Measurements from ENCODE around the gene ATP6V1G3.

Gene ATP6V1G3

DNA sequence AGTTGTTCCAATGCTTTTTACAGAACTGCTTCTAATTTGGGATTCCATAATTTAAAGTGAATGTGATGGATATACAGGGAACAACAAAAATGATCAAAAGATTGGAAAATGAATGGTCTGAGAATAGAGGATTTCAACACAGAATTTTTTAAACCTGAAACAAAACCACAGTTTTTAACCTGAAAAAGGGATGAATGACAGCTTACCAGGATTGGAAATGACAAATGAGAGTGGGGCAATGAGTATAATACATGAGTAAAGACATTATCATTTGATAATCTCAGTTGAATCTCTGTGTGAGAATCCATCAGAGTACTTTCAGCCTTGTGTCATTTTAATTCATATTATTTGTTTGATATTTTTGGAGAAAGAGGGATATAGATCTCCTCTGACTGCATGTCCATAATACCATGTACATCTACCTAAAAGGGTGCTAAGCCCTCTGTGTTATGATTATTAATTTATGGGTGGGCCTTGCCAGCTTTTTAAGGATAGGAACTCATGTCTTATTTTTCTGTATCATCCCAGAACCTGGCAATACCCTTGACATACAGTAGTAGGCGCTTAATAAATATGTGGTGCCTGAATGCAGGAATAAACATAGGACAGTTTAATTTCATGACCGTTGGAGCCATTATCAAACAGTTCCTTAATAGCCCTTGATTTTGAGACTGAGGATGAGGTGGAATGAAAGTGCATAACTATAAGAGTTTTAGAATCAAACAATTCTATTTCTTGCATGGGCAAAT lies 12.4 kb upstream of the ATP6V1G3 start:
- H3K27me3 Mint-ChIP-seq: no peaks in the 10 kb centered on the region
- H3K4me1 Mint-ChIP-seq: peaks cover 86% of the 10 kb centered on the region
- H3K9me3 Mint-ChIP-seq: peaks cover 10% of the 10 kb centered on the region
- no peaks in the 10 kb centered on the region for H3K36me3 Mint-ChIP-seq
- no peak overlapping the region for H3K4me3 Mint-ChIP-seq
- H3K27ac Mint-ChIP-seq: peak overlapping the region; percentile 44

DNA sequence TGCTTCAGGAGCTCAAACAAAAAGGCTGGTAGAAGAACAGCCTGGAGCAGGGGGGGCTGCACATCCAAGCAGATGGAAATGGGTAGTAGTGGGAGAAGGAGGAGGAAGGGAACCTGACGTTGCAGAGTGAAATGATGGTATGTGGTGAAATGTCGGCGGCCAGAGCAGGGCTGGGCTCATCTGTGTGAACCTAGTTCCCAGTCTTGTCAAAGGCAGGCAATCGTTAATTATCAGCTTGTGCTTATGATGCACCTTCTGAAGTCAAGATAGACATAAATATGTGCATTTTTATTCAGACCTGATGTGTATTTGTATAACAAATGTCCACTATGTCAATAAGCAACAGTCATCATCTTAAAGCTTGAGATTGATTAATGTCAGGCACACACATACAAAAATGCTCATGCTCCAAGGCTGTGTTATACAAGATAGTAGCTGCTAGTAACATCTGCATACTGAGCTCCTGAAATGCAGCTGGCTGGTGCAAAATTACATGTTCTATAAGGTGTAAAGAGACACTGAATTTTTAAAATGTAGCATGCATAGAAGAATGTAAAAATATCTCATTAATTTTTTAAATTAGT lies 10.6 kb upstream of the ATP6V1G3 start:
- Mint-ChIP-seq H3K4me1 (peaks cover 71% of the 10 kb centered on the region), H3K9me3 (peaks cover 17% of the 10 kb centered on the region), H3K36me3 (peaks cover 8% of the 10 kb centered on the region), H3K4me3 (no peak overlapping the region), H3K27me3 (no peaks in the 10 kb centered on the region), H3K27ac (no peak overlapping the region)

DNA sequence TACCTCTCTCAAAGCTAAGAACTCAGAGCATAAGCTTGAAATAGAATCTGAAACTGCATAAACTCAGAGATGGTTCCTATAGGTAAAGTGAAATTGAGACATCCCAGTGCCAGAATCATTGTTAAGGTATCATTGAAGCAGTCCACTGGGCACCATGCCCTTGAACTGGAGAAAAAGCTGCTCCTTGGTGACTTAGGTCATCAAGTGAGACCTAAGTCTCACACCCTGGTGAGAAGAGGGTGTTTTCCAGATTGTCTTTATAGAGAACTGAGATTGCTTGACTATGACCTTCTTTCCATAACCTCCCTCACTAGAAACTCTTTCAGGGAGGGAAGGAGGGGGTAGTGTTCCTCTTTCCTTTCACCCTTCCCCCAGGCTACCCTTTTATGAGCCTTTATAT lies 9.4 kb upstream of the ATP6V1G3 start:
- peaks cover 16% of the 10 kb centered on the region for H3K9me3 Mint-ChIP-seq
- H3K27ac Mint-ChIP-seq: no peak overlapping the region
- H3K27me3 Mint-ChIP-seq: no peaks in the 10 kb centered on the region
- H3K36me3 Mint-ChIP-seq: peaks cover 9% of the 10 kb centered on the region
- H3K4me1 Mint-ChIP-seq: peaks cover 66% of the 10 kb centered on the region
- no peak overlapping the region for H3K4me3 Mint-ChIP-seq

DNA sequence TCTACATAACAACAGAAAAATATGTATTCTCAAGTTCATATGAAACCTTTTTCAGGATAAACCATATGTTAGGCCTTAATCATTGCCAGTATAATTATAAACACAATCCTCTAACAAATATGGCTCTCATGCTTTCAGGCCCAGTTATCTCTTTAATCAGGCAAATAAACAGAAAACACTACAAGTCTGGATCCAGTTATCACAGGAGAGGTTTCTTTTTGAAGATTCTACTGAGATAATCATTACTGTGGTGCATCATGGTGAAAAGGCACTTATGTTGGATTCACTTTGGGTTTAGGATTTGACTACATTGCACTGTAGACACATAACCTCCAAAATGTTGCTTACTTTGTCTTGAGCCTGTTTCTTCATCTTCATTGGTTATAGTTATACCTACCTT lies 8.4 kb upstream of the ATP6V1G3 start:
- H3K27ac Mint-ChIP-seq: no peak overlapping the region
- peaks cover 16% of the 10 kb centered on the region for H3K9me3 Mint-ChIP-seq
- peaks cover 9% of the 10 kb centered on the region for H3K36me3 Mint-ChIP-seq
- no peaks in the 10 kb centered on the region for H3K27me3 Mint-ChIP-seq
- no peak overlapping the region for H3K4me3 Mint-ChIP-seq
- peaks cover 65% of the 10 kb centered on the region for H3K4me1 Mint-ChIP-seq

DNA sequence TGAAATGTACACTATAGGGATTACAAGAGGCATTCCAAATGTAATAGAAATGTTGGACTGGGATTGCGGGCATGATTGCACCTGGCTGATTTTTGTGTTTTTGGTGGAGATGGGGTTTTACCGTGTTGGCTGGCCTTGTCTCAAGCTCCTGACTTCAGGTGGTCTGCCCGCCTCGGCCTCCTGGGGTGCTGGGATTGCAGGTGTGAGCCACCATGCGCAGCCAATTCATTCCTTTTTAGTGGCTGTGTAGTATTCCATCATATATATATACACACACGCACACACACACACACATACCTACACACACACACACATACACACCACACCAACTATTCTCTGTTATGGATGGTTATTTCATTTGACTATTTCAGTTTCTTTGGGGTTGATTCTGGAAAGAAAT lies 4.7 kb upstream of the ATP6V1G3 start:
- peaks cover 68% of the 10 kb centered on the region for H3K4me1 Mint-ChIP-seq
- H3K4me3 Mint-ChIP-seq: no peak overlapping the region
- H3K27me3 Mint-ChIP-seq: no peaks in the 10 kb centered on the region
- no peak overlapping the region for H3K27ac Mint-ChIP-seq
- H3K36me3 Mint-ChIP-seq: peaks cover 9% of the 10 kb centered on the region
- peaks cover 16% of the 10 kb centered on the region for H3K9me3 Mint-ChIP-seq

DNA sequence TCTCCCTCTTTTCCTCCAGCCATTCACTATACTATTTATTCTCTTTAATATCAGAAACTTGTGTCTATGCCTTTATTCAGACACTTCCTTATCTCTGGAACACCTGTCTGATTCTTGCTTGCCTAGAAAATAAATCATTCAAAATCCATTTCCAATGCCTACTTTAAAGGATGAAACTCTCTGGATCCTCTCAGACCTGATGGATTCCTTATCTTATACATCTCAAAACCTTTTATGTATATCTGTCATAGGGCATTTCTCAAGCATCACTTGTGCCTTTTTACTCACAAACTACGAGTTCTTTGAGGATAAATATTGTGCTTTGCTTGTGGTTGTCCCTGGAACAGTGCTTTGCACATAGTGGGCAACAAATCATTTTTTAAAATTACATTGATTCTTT lies 3.8 kb upstream of the ATP6V1G3 start:
- H3K27ac Mint-ChIP-seq: peak overlapping the region; percentile 48
- H3K27me3 Mint-ChIP-seq: no peaks in the 10 kb centered on the region
- peaks cover 16% of the 10 kb centered on the region for H3K9me3 Mint-ChIP-seq
- peak overlapping the region; percentile 45 for H3K4me3 Mint-ChIP-seq
- peaks cover 9% of the 10 kb centered on the region for H3K36me3 Mint-ChIP-seq
- H3K4me1 Mint-ChIP-seq: peaks cover 68% of the 10 kb centered on the region

DNA sequence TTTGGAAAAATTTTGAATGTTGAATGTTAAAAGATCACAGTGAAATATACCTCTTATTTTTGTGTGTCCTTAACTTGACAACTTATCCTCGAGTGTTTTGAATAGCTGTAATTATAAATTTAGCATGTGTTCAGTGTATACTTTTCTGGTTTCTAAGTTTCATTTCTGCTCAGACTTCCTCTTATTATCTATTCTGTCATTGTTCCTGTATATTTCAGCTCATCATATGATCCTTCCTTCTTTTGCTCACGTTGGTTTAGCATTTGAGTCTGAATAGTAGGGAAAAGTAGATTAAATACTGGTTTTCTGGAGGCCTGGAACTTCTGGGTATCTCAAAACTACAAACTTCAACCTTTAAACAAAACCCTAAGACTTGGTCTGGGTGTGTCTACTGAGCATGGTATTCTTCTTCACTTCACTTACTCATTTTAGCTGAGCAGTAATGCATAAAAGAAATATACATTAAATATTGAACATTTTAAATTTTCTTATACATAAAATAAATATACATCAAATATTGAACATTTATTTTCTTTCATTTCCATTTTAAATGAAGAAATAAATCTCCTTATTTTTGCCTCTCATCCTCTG lies 3.3 kb upstream of the ATP6V1G3 start:
- H3K4me3 Mint-ChIP-seq: peak overlapping the region; percentile 47
- H3K27ac Mint-ChIP-seq: peak overlapping the region; percentile 66
- H3K36me3 Mint-ChIP-seq: peaks cover 9% of the 10 kb centered on the region
- H3K4me1 Mint-ChIP-seq: peaks cover 68% of the 10 kb centered on the region
- peaks cover 16% of the 10 kb centered on the region for H3K9me3 Mint-ChIP-seq
- H3K27me3 Mint-ChIP-seq: no peaks in the 10 kb centered on the region

DNA sequence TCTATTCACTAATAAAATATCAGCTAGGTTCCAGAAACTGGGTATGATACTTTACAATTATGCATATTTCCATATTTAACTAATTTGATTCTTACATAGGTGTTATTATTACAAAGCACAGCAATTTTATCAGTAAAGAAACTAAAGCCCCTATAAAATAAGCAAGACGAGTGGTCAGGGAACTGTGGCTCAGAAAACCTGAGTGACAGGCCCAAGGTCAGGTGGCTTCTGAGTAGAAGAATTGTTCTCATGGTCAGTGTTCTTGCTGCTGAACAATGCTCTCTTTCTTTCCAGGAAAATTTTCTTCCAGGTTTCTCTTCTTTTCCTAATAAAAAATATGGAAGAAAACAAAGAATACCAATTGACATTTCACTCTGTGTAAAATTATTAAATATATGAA lies 2.2 kb upstream of the ATP6V1G3 start:
- Mint-ChIP-seq H3K36me3 (peaks cover 9% of the 10 kb centered on the region), H3K4me1 (peaks cover 73% of the 10 kb centered on the region), H3K4me3 (no peak overlapping the region), H3K9me3 (peaks cover 11% of the 10 kb centered on the region), H3K27ac (no peak overlapping the region), H3K27me3 (no peaks in the 10 kb centered on the region)

DNA sequence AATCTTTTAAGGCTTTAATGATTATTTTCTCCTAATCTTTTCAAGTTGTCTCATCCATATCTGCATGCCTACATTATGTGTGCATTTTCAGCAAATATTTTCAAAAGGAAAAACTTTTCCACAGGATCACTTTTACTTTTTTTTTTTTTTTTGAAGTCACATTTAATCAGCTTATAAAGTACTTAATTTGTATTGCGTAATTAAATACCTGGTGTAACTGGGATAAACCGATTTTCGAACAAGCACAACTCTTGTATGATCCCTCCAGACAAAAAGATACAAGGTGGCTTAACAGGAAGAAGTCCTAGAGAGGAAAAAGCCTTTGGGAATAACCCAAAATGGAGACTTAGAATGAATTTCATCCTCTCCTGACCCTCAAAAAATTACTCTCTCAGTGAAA lies 1.3 kb upstream of the ATP6V1G3 start:
- Mint-ChIP-seq H3K27me3 (no peaks in the 10 kb centered on the region), H3K36me3 (peaks cover 4% of the 10 kb centered on the region), H3K27ac (peak overlapping the region; percentile 46), H3K4me1 (peaks cover 79% of the 10 kb centered on the region), H3K9me3 (peaks cover 4% of the 10 kb centered on the region), H3K4me3 (no peak overlapping the region)

DNA sequence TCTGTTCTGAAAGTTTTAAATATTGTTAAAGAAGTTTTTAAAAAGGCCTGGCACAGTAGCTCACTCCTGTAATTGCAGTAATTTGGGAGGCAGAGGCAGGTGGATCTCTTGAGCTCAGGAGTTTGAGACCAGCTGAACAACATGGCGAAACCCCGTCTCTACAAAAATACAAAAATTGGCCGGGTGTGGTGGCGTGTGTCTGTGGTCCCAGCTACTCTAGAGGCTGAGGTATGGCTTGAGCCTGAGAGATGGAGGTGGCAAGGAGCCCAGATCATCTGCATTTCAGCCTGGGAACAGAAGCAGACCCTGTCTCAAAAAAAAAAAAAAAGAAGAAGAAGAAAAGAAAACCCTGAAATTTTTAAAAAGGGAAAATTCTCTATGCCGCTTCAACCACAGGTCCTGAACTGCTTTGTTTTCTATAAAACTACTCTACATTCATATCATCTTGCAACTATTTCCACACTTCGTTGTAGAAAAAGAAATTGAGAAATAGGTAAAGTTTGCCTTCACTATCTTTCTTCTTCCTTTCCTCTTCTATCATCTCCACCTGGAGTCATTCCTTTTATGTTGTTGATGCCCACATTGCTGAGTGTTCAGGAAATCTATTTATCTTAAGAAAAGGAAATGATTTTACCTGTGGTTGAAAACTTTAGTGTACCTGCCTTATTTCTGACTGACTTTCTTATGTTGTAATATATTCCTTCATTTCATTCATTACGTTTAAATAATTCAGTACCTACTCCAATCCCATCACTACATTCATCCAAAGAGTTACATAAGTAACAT lies 1.7 kb downstream of the ATP6V1G3 start:
- H3K27me3 Mint-ChIP-seq: no peaks in the 10 kb centered on the region
- peaks cover 93% of the 10 kb centered on the region for H3K4me1 Mint-ChIP-seq
- H3K27ac Mint-ChIP-seq: peak overlapping the region; percentile 91
- H3K9me3 Mint-ChIP-seq: peaks cover 3% of the 10 kb centered on the region
- peak overlapping the region; percentile 69 for H3K4me3 Mint-ChIP-seq
- no peaks in the 10 kb centered on the region for H3K36me3 Mint-ChIP-seq

DNA sequence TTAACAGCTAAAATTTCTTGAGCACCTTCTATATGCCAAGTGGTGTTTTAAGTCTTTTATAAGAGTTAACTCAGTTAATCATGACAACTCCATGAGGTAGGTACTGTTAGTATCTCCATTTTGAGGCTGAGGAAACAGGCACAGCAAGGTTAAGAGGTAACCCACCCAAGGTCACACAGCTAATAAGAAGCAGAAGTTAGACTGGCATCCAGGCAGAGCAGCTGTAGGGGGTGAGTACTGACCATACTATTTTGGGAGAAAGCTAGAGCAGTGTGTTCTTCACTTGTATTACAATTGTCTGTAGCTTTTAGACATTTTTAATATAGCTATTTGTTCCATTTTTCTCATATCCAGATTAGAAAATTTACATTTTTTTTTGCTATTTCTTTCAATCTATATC lies 4.8 kb downstream of the ATP6V1G3 start:
- H3K4me1 Mint-ChIP-seq: peaks cover 92% of the 10 kb centered on the region

DNA sequence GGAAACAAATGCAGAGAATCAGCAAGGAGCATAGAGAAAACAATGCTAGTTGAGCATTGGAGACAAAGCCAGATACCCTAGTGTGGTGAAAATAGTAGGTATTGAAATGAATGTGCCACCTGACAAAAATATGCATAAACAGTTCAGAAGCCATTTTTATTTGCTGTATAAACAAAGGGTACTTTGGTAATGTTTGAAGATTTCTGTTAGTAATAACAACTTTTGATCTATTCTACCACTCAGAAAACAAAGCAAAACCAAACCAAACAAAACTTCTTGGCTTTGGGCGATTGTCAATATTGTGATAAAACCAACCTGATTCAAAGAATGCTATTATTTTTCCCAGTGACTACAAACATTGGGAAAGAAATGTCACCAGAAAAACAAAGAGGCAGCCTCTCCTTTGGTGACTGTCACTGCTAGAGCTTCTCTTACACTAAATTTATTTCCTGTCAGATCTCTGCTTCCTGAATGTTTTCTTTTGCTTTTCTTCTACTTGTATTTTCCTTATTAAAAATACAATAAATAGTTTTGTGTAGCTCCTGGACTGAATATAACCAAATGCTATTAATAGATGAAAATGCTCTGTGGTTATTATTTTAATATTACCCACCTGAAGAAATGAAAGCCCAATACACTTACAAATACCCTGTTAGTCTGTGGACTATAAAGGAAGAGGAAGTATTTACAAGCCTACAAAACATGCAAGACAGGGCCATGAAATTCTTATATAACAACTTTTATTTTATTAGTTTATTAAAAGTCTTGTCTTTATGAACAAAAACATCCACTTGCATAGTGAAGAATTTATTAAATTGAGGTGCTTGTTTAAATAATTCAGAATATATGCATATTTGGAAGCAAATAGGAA lies 5.7 kb downstream of the ATP6V1G3 start:
- Mint-ChIP-seq H3K27me3 (no peaks in the 10 kb centered on the region), H3K27ac (peak overlapping the region; percentile 48), H3K4me1 (peaks cover 92% of the 10 kb centered on the region), H3K4me3 (peak overlapping the region; percentile 75), H3K9me3 (peaks cover 18% of the 10 kb centered on the region), H3K36me3 (peaks cover 9% of the 10 kb centered on the region)

More for the DNA sequence above, 4.8 kb downstream of the ATP6V1G3 start:
- peaks cover 18% of the 10 kb centered on the region for H3K9me3 Mint-ChIP-seq
- no peak overlapping the region for H3K4me3 Mint-ChIP-seq
- H3K36me3 Mint-ChIP-seq: peaks cover 9% of the 10 kb centered on the region
- no peak overlapping the region for H3K27ac Mint-ChIP-seq
- no peaks in the 10 kb centered on the region for H3K27me3 Mint-ChIP-seq

DNA sequence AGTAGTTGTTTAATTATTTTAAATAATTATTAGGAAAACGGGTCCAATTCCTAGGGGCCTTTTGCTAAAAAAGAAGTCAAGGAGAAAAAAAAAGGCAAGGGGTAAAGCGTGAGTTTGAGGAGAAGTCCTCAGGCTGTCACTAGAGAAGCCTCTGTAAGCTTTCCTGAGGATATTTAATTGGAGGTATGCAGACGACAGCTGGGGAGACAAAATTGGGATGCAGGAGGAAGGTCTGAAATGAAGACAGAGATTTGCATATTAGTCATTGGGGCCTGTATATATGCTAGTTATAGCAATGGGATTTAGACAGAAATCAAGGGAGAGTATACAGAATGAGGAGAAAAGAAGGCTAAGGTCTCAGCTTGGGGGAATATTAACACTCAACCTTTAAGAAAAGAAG lies 8.6 kb downstream of the ATP6V1G3 start:
- H3K4me1 Mint-ChIP-seq: peaks cover 81% of the 10 kb centered on the region
- peaks cover 9% of the 10 kb centered on the region for H3K36me3 Mint-ChIP-seq
- H3K27ac Mint-ChIP-seq: peak overlapping the region; percentile 48
- H3K27me3 Mint-ChIP-seq: no peaks in the 10 kb centered on the region
- peaks cover 18% of the 10 kb centered on the region for H3K9me3 Mint-ChIP-seq
- no peak overlapping the region for H3K4me3 Mint-ChIP-seq

DNA sequence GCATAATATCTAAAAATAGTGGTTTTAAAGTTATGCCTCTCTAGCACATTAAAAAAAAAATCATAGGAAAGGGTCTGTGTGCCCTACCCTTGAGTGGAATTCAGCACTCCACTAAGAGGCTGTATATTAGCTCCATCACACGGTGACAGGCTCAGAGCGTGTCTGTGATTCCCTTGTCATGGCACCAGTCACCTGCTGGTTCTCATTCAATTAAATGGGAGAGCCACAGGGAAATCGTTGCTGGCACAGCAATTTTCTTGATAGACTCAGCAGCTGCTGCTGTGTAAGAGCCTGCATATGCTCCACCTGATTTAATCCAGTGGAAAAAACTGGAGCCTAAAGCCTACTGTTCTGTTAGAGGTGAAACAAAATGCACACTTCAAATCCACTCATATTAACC lies 9.5 kb downstream of the ATP6V1G3 start:
- H3K36me3 Mint-ChIP-seq: peaks cover 9% of the 10 kb centered on the region

DNA sequence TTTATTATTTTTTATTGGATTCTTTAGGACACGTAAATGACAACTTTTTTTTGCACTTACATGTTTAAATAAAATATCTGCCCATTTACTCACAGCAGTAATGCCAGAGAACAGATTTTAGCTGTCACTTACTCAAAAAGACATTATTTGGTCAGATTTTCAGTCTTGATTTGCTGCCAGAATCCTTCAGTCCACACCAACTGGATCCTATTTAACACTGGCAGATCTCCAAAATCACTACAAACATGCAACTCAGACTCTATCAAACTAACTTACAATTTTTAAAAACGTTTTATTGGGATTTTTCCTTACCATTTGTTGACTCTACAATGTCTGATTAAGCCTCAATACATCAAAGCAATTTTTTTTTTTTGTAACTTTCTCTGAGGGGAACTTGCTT lies 11.1 kb downstream of the ATP6V1G3 start:
- Mint-ChIP-seq H3K27ac (no peak overlapping the region), H3K9me3 (peaks cover 18% of the 10 kb centered on the region), H3K4me1 (peaks cover 82% of the 10 kb centered on the region), H3K27me3 (no peaks in the 10 kb centered on the region), H3K36me3 (peaks cover 9% of the 10 kb centered on the region), H3K4me3 (no peak overlapping the region)

More for the DNA sequence above, 9.5 kb downstream of the ATP6V1G3 start:
- peaks cover 18% of the 10 kb centered on the region for H3K9me3 Mint-ChIP-seq
- peaks cover 81% of the 10 kb centered on the region for H3K4me1 Mint-ChIP-seq
- H3K27me3 Mint-ChIP-seq: no peaks in the 10 kb centered on the region
- no peak overlapping the region for H3K4me3 Mint-ChIP-seq
- no peak overlapping the region for H3K27ac Mint-ChIP-seq
